ENCODE results near the gene DCDC1. TPM values are rescaled to one million over a fixed set of nuclear protein-coding genes. Genes with fewer than 3 reads are reported as not detected.

Gene DCDC1
- total RNA-seq, 1 experiment from 2014 or later: not detected

DNA sequence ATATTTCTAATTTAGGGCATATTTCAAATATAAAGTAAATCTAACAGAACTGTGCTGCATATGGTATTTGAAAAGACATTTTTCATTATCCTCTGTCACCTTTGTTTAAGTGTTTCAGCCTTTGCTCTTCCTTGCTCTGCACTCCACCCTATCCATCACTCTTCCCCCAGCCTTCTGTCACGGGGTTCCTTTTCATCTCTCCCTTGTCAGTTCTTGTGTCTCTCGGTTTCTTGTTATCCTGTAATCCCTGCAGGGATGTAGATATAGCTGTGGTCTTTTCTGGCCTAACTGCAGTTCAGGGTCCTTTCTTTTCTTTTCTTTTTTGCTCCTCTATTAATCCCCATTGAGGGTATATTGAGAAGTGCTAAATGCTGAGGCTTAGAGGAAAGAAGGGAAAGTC is 261.9 kb downstream of the DCDC1 start:
- ATAC-seq: no peak
- in situ Hi-C loops (cut with HindIII; ENCODE audit: low pct_unique_long_range_greater_than_20kb, low sequenced_read_pairs) (no loop called here), intact Hi-C loops (cut with micrococcal nuclease; ENCODE audit: unreplicated experiment) (loop anchor here (1.0 to 10.0 kb wide), 2 partner anchors 126 to 1067 kb away; no protein-coding TSS in a partner anchor)
- ChIA-PET POLR2A (no interaction called here), CTCF (interaction anchor here (0.7 to 1.8 kb wide), 2 partner anchors 9 to 126 kb away, joined by 4 to 9 read pairs; no protein-coding TSS in a partner anchor)
- no peak for TF ChIP-seq REST (IDR thresholded peaks at IDR 0.05; ENCODE audit: insufficient read depth in 1 of 2, low read depth in 2 of 2, low read length in 1 of 2)
- TF ChIP-seq POLR2AphosphoS5 (IDR thresholded peaks at IDR 0.05; ENCODE audit: low read depth, low read length): no peak
- no peak for TF ChIP-seq SIN3A (IDR thresholded peaks at IDR 0.05; ENCODE audit: borderline replicate concordance, insufficient read depth, low read depth, low read length)
- no peak for TF ChIP-seq TCF7L2 (IDR thresholded peaks at IDR 0.05; ENCODE audit: low read depth, low read length)
- no peak for TF ChIP-seq CTCF (IDR thresholded peaks at IDR 0.05)
- H3K36me3 ChIP-seq (ENCODE audit: control insufficient read depth, insufficient read depth, low read length): no peaks in the 10 kb centered on the region
- no peak for DNase-seq (ENCODE audit: low read depth, low spot score)
- no peaks in the 10 kb centered on the region; the same call in 1 of the 2 replicates for H3K27me3 ChIP-seq (ENCODE audit: control insufficient read depth, insufficient read depth, low read length)
- no peak overlapping the region for H3K4me3 ChIP-seq (ENCODE audit: low read depth in 2 of 2, low read length in 2 of 2)
- H3K9me3 ChIP-seq (ENCODE audit: control insufficient read depth, insufficient read depth, low read depth, low read length): no peaks in the 10 kb centered on the region
- no TSS peak for BruUV-seq (replicated peaks)
- no peaks in the 10 kb centered on the region for H3K4me1 ChIP-seq (ENCODE audit: control insufficient read depth, insufficient read depth, low read length)
- no peak overlapping the region for H3K27ac ChIP-seq (ENCODE audit: low read length)

DNA sequence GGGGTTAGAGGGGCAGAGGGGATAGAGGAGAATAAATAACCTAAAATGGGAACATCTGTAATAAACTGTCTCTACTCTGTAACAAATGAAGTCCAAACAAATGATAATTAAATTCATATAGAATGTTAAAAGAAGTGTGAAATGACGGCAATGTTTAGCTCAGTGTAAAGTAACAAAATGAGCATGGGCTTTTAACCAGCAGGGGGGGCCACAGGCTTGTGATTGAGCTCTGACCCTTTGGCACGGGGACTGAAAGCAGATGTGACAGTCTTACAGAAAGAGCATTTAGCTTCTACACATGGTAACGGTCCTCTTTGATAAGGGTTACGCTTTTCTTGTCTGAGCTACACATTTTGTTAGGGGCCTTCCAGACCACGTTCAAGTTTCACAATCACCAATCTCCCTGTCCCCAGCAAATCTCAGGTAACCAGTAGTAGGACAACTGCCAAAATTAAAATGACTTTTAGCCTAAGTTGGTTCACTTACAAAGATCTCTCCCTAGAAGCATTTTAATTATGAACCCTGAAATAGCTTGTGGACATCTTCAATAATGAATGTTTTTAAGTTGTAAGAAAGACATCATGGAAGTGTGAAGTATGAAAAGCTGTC is 262.5 kb downstream of the DCDC1 start:
- TF ChIP-seq SIN3A (IDR thresholded peaks at IDR 0.05; ENCODE audit: borderline replicate concordance, insufficient read depth, low read depth, low read length) (no peak), CTCF (IDR thresholded peaks at IDR 0.05) (peak; percentile 79)
- H3K4me3 ChIP-seq (ENCODE audit: low read depth in 2 of 2, low read length in 2 of 2): no peak overlapping the region
- DNase-seq (ENCODE audit: low read depth, low spot score) (peak; percentile 33), ATAC-seq (peak; percentile 91)
- intact Hi-C loops (cut with micrococcal nuclease; ENCODE audit: unreplicated experiment) (loop anchor here (1.0 to 10.0 kb wide), 2 partner anchors 126 to 1068 kb away; no protein-coding TSS in a partner anchor), in situ Hi-C loops (cut with HindIII; ENCODE audit: low pct_unique_long_range_greater_than_20kb, low sequenced_read_pairs) (no loop called here)
- no peaks in the 10 kb centered on the region for H3K4me1 ChIP-seq (ENCODE audit: control insufficient read depth, insufficient read depth, low read length)
- BruUV-seq (replicated peaks): no TSS peak
- ChIA-PET CTCF (interaction anchor here (0.7 to 1.8 kb wide), 4 partner anchors 8 to 128 kb away, joined by 3 to 9 read pairs (median 4); no protein-coding TSS in a partner anchor), POLR2A (no interaction called here)
- no peaks in the 10 kb centered on the region for H3K9me3 ChIP-seq (ENCODE audit: control insufficient read depth, insufficient read depth, low read depth, low read length)
- no peak overlapping the region for H3K27ac ChIP-seq (ENCODE audit: low read length)
- no peaks in the 10 kb centered on the region; the same call in 1 of the 2 replicates for H3K27me3 ChIP-seq (ENCODE audit: control insufficient read depth, insufficient read depth, low read length)
- H3K36me3 ChIP-seq (ENCODE audit: control insufficient read depth, insufficient read depth, low read length): no peaks in the 10 kb centered on the region

Data from Panc1 (cell line).